Inferior parietal cortex (tissue), 1 donor: ENCODE data around the gene B3GAT2.

Experiments
- DNase-seq: peaks from one replicate; pipeline ENCODE4 v3.0.0-alpha.2; 2016; ENCODE audit errors: extremely low spot score

B3GAT2 gene

GRCh38 chr6:70900047-70900446 is 56.8 kb downstream of the B3GAT2 start:
- no peak for DNase-seq

- no peak for DNase-seq
Measured at GRCh38 chr6:70894001-70894400, 62.9 kb downstream of the B3GAT2 start.

- DNase-seq: no peak
Measured at GRCh38 chr6:70889270-70889669, 67.6 kb downstream of the B3GAT2 start.

GRCh38 chr6:70886661-70887060 is 70.2 kb downstream of the B3GAT2 start:
- DNase-seq: no peak

- DNase-seq: no peak
Measured at GRCh38 chr6:70886071-70886470, 70.8 kb downstream of the B3GAT2 start.

- peak; percentile 86 for DNase-seq
Measured at GRCh38 chr6:70884074-70884983, 72.5 kb downstream of the B3GAT2 start.

GRCh38 chr6:70879496-70879895 is 77.4 kb downstream of the B3GAT2 start:
- DNase-seq: no peak

- DNase-seq: no peak
Measured at GRCh38 chr6:70874181-70874913, 82.5 kb downstream of the B3GAT2 start.

GRCh38 chr6:70872469-70872868 is 84.4 kb downstream of the B3GAT2 start:
- no peak for DNase-seq

- no peak for DNase-seq
Measured at GRCh38 chr6:70864401-70864800, 92.5 kb downstream of the B3GAT2 start.

GRCh38 chr6:70863343-70863742 is 93.5 kb downstream of the B3GAT2 start:
- no peak for DNase-seq

- DNase-seq: no peak
Measured at GRCh38 chr6:70860920-70861319, 95.9 kb downstream of the B3GAT2 start.

- DNase-seq: no peak
Measured at GRCh38 chr6:70860045-70860444, 96.8 kb downstream of the B3GAT2 start.

- DNase-seq: no peak
Measured at GRCh38 chr6:70857387-70858077, 99.3 kb downstream of the B3GAT2 start.

- DNase-seq: no peak
Measured at GRCh38 chr6:70852667-70853246, 104.1 kb downstream of the B3GAT2 start.

- no peak for DNase-seq
Measured at GRCh38 chr6:70849348-70850069, 107.4 kb downstream of the B3GAT2 start.

GRCh38 chr6:70847106-70848084 is 109.5 kb downstream of the B3GAT2 start:
- no peak for DNase-seq

GRCh38 chr6:70846207-70846835 is 110.5 kb downstream of the B3GAT2 start:
- DNase-seq: no peak

- no peak for DNase-seq
Measured at GRCh38 chr6:70844301-70844700, 112.6 kb downstream of the B3GAT2 start.
